T-helper 1 cell (primary cell): ENCODE results near the gene ETV7.

Source experiments
- DNase-seq, 5 donors: peaks; one replicate each; pipeline ENCODE4 v3.0.0-alpha.2; 2012 to 2020

ETV7 gene

DNA sequence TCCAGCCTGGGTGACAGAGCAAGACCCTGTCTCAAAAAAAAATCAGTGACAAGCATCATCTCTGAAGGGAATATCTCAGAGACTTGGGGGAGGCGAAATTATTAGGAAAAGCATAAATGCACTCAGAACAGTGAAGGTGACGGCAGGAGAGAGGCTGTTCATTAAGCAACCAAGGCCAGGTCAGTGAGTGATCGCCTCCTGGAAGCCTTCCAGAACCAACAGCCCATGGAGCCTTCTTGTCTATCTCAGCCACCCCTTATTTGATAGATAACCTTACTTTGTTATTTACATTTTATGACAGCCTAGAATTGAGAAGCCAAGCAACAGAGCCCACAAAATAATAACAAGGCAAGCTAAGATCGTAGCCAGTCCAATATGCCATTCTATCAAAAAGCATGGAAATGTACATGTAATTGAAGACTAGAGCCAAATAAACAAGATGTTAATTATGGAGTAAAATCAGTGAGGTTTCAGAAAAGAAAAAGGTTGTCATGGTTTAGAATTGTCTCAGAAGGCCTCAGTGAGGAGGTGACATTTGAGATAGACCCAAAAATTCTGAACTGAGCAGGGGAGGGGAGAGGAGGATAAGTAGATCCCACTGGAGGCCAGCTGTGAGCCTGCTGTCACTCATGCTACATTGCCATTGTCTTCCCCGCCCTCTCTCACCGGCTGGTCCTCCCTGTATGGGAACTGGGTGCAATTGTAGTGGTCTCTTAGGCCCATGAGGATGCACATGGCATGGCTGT, 68.6 kb downstream of the ETV7 start:
- DNase-seq: no peak

DNA sequence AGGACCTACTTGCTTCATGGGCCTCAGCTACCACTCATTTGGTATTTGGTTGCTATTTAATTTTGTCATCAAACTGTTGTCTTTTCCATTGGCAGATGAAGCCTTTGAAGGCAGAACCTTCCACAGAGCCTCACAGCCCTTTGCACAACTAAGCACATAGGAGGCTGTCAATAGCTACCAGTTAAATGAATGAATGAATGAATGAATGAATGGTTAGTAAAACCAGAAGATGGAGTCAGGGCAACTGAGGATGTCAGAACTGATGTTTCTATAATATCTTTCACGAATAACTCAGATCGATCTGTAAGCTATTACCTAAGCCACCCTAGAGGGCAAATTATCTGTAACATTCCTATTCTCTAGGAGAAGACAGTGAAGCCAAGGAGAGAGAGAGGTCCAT, 69.8 kb downstream of the ETV7 start:
- no peak for DNase-seq
